Osteoblast (primary cell): ENCODE measurements around the gene CSDE1. TPM values are rescaled to one million over a fixed set of nuclear protein-coding genes. Genes with fewer than 3 reads are reported as not detected.
"Not testable (repeated sequence)": the region's sequence is repeated elsewhere in the genome, so short reads cannot be mapped to it uniquely, and the experiment has no call there.

Experiments used
- DNase-seq: peaks from one replicate; pipeline ENCODE4 v3.0.0; 2011; ENCODE audit warnings: low spot score, mixed read lengths; ENCODE audit not compliant: insufficient read length; ENCODE audit errors: missing footprints
- H2AFZ ChIP-seq: 2 replicates; pipeline ENCODE4 v1.6.0; 2011; ENCODE audit warnings: mild to moderate bottlenecking, low read length
- H3K27ac ChIP-seq: 2 replicates; pipeline ENCODE4 v1.5.1; 2011; ENCODE audit warnings: mild to moderate bottlenecking, low read depth, low read length, moderate library complexity
- H3K27me3 ChIP-seq: 2 replicates; pipeline ENCODE4 v1.6.0; 2012; ENCODE audit warnings: mild to moderate bottlenecking, control low read depth, inconsistent platforms, low read length, moderate library complexity; ENCODE audit not compliant: insufficient read depth
- H3K36me3 ChIP-seq: 2 replicates; pipeline ENCODE4 v1.5.1; 2011; ENCODE audit warnings: mild to moderate bottlenecking, low read length, control low read depth, moderate library complexity; ENCODE audit not compliant: insufficient read depth
- H3K4me1 ChIP-seq: 2 replicates; pipeline ENCODE4 v1.5.1; 2011; ENCODE audit warnings: mild to moderate bottlenecking, low read length, control low read depth, moderate library complexity; ENCODE audit not compliant: insufficient read depth
- H3K4me2 ChIP-seq: 2 replicates; pipeline ENCODE4 v1.6.0; 2011; ENCODE audit warnings: mild to moderate bottlenecking, low read length; ENCODE audit not compliant: insufficient read depth
- H3K4me3 ChIP-seq: fragments of 200-600 bp; sonication (generic); 3 replicates; pipeline ENCODE4 v1.5.1; 2012; ENCODE audit warnings: mild to moderate bottlenecking, low read length, inconsistent platforms; ENCODE audit not compliant: insufficient read depth
- H3K79me2 ChIP-seq: 2 replicates; pipeline ENCODE4 v1.6.0; 2012; ENCODE audit warnings: mild to moderate bottlenecking, low read length, control low read depth, inconsistent platforms; ENCODE audit not compliant: insufficient read depth
- H3K9me3 ChIP-seq: 2 replicates; pipeline ENCODE4 v1.5.1; 2011; ENCODE audit warnings: low read depth, low read length, control low read depth
- H4K20me1 ChIP-seq: 2 replicates; pipeline ENCODE4 v1.6.0; 2012; ENCODE audit warnings: mild to moderate bottlenecking, low read length, control low read depth; ENCODE audit not compliant: insufficient read depth
- total RNA-seq: library from RNA; depleted of rRNA; stranded (reverse); fragments of >200 nt; gene quantifications from 2 replicates; pipeline ENCODE4 v1.2.3, GENCODE V29; 2012
- TF ChIP-seq, protein P1 (sequence below): IDR thresholded peaks from 2 replicates; pipeline ENCODE4 v1.5.1; 2011; ENCODE audit warnings: mild to moderate bottlenecking, low read depth, low read length, moderate library complexity; ENCODE audit errors: extremely low read depth

Gene CSDE1
- total RNA-seq: 573 and 599 TPM in 2 replicates

DNA sequence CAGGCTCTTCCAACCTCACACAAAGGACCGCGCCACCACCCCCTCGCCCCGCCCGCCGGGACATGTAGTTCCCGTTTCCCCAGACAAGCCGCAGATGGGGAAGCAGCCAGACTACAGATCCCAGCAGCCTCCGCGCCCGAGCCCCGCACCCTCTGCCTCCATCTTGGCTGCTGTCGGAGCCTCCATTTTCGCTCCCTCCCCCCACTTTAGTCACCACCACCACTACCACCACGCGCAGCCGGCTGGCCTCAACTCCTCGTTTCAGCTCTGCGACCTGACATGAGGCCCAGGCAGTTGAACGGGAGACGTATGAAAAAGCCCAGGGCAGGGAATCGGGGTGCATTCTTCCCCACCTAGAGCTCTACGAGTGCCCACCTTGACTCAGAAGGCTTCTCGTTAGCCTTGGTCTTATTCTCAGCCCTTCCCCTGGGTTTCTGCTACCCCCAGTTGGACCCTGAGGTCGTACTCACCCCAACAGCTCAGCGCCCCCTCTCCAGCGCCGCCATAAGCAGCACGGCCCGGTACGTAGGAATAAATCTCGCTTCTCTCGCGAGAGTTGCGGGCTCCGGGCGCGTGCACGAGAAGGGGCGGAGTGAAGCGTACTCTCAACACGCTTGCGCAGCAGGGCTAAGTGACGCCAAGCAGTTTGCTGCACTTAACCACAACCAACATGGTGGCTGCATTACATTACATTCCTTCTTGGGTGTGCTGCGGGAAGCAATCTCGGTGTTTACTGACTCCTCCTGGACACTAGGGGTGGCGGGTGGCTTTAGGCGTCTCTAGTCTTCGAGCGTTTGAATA lies at the start of gene CSDE1:
CSDE1 (minus strand) TSS at position 530 of the 801 bp plus-strand sequence. CDS start 18,094 bp downstream, outside the sequence.
- Histone ChIP-seq H3K27ac (peak within 1 kb of the TSS; percentile 100), H3K4me2 (peak within 1 kb of the TSS; percentile 95), H3K4me3 (peak within 1 kb of the TSS; percentile 97), H4K20me1 (peaks cover 43% of the 10 kb centered on the region), H3K79me2 (peaks cover 51% of the 10 kb centered on the region), H3K36me3 (no peaks in the 10 kb centered on the region), H3K4me1 (peaks cover 26% of the 10 kb centered on the region), H2AFZ (peak within 1 kb of the TSS; percentile 97), H3K27me3 (no peaks in the 10 kb centered on the region), H3K9me3 (no peaks in the 10 kb centered on the region)
- DNase-seq: peak; percentile 94
- TF ChIP-seq, protein P1, sequence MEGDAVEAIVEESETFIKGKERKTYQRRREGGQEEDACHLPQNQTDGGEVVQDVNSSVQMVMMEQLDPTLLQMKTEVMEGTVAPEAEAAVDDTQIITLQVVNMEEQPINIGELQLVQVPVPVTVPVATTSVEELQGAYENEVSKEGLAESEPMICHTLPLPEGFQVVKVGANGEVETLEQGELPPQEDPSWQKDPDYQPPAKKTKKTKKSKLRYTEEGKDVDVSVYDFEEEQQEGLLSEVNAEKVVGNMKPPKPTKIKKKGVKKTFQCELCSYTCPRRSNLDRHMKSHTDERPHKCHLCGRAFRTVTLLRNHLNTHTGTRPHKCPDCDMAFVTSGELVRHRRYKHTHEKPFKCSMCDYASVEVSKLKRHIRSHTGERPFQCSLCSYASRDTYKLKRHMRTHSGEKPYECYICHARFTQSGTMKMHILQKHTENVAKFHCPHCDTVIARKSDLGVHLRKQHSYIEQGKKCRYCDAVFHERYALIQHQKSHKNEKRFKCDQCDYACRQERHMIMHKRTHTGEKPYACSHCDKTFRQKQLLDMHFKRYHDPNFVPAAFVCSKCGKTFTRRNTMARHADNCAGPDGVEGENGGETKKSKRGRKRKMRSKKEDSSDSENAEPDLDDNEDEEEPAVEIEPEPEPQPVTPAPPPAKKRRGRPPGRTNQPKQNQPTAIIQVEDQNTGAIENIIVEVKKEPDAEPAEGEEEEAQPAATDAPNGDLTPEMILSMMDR: peak; percentile 53

DNA sequence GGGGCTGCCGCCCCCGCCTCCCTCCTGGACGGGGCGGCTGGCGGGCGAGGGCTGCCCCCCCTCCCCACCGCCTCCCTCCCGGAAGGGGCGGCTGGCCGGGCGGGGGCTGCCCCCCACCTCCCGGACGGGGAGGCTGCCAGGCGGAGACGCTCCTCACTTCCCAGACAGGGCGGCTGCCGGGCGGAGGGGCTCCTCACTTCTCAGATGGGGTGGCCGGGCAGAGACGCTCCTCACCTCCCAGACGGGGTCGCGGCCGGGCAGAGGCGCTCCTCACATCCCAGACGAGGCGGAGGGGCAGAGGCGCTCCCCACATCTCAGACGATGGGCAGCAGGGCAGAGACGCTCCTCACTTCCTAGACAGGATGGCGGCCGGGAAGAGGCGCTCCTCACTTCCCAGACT lies 46.7 kb upstream of the CSDE1 start:
- H3K27ac ChIP-seq, H3K4me3 ChIP-seq, H3K4me2 ChIP-seq, H3K79me2 ChIP-seq, H4K20me1 ChIP-seq, H3K9me3 ChIP-seq, H3K27me3 ChIP-seq, H3K36me3 ChIP-seq, DNase-seq, H2AFZ ChIP-seq, H3K4me1 ChIP-seq: not testable (repeated sequence)

DNA sequence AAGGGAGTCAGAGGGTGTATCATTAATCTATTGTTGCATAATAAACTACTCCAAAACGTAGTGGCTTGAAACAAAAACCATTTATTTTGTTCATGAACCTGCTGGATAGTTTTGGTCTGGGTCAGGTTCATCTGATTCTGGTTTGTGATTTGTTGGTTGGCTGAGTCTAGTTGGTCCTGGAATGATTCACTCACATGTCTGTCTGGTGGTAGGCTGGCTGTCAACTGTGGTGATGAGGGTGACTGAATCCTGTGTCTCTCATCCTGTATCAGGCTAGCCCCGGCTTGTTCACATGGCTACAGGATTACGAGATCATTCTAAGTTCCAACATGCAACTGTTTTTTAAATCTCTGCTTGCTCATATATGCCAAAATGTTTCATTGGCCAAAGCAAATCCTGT lies 45.2 kb upstream of the CSDE1 start:
- H3K9me3 ChIP-seq: no peaks in the 10 kb centered on the region
- TF ChIP-seq, protein P1: no peak
- H3K4me3 ChIP-seq: no peak overlapping the region
- H2AFZ ChIP-seq: no peak overlapping the region
- no peaks in the 10 kb centered on the region for H3K36me3 ChIP-seq
- no peak overlapping the region for H3K4me2 ChIP-seq
- peaks cover 9% of the 10 kb centered on the region for H3K27me3 ChIP-seq
- H3K27ac ChIP-seq: no peak overlapping the region
- no peaks in the 10 kb centered on the region for H4K20me1 ChIP-seq
- no peaks in the 10 kb centered on the region for H3K4me1 ChIP-seq
- DNase-seq: no peak
- H3K79me2 ChIP-seq: no peaks in the 10 kb centered on the region

DNA sequence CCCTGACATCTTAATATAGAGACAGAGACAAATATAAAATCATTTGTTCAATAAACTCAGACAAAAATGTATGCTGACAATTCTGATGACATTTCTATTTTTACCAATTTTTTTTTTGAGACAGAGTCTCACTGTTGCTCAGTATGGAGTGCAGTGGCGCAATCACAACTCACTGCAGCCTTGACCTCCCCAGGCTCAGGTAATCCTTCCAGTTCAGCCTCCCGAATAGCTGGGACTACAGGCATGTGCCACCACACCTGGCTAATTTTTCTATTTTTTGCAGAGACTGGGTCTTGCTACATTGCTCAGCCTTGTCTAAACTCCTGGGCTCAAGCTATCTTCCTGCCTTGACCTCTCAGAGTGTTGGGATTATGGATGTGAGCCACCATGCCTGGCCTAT lies 36.3 kb upstream of the CSDE1 start:
- Histone ChIP-seq H3K27ac (no peak overlapping the region), H2AFZ (no peak overlapping the region), H3K4me3 (no peak overlapping the region), H3K4me1 (no peaks in the 10 kb centered on the region), H4K20me1 (no peaks in the 10 kb centered on the region), H3K79me2 (no peaks in the 10 kb centered on the region), H3K4me2 (no peak overlapping the region), H3K9me3 (no peaks in the 10 kb centered on the region), H3K36me3 (no peaks in the 10 kb centered on the region), H3K27me3 (peaks cover 7% of the 10 kb centered on the region)
- DNase-seq: no peak
- TF ChIP-seq, protein P1: no peak

GRCh38 chr1:114790581-114790980 lies 32.8 kb upstream of the CSDE1 start:
- H3K79me2 ChIP-seq, H3K27me3 ChIP-seq, H3K4me1 ChIP-seq, DNase-seq, H3K27ac ChIP-seq, H3K9me3 ChIP-seq, H3K4me3 ChIP-seq, H4K20me1 ChIP-seq, H3K36me3 ChIP-seq, H2AFZ ChIP-seq, H3K4me2 ChIP-seq: not testable (repeated sequence)

- not testable (repeated sequence) for H3K36me3 ChIP-seq, H3K4me3 ChIP-seq, DNase-seq, H3K79me2 ChIP-seq, H2AFZ ChIP-seq, H3K9me3 ChIP-seq, H3K27ac ChIP-seq, H3K4me1 ChIP-seq, H3K4me2 ChIP-seq, H3K27me3 ChIP-seq, H4K20me1 ChIP-seq
Observed at GRCh38 chr1:114786440-114786839, 28.7 kb upstream of the CSDE1 start.
